ENCODE measurements around the gene CTXND1. TPM values are rescaled to one million over a fixed set of nuclear protein-coding genes. Genes with fewer than 3 reads are reported as not detected.

CTXND1 gene
- total RNA-seq, 1 donor, result not detected

DNA sequence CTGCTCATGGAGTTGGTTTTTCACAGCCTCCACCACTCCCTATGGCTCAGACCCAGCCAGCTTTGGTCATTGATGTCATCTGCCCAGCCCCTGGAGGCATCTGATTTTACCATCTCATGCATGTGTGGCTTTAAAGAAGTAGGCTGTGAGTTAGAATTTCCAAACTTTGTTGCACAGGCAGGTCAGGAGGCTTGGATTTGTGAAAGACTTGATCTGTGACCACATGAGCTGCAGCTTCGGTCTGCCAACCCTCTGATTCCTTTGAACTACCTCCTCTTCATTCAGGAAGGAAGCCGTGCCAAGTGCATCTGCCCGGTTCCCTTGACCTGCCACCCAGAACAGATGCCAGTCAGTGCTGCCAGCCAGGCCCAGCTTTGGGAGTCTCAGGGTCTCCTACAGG, 9.2 kb downstream of the CTXND1 start:
- peaks cover 59% of the 10 kb centered on the region for H3K27me3 ChIP-seq (ENCODE audit: insufficient read depth, low read length)
- H4K20me1 ChIP-seq (ENCODE audit: insufficient read depth, low read length), result no peaks in the 10 kb centered on the region
- H3K4me3 ChIP-seq (ENCODE audit: insufficient read depth, low read length), result no peak overlapping the region
- no peak overlapping the region for H3K27ac ChIP-seq (ENCODE audit: low read depth, low read length)
- no peaks in the 10 kb centered on the region for H3K79me2 ChIP-seq (ENCODE audit: insufficient read depth, low read length)
- DNase-seq (ENCODE audit: insufficient read length, low spot score, missing footprints), result no peak
- H2AFZ ChIP-seq (ENCODE audit: low read length), result no peak overlapping the region
- TF ChIP-seq, protein P1, sequence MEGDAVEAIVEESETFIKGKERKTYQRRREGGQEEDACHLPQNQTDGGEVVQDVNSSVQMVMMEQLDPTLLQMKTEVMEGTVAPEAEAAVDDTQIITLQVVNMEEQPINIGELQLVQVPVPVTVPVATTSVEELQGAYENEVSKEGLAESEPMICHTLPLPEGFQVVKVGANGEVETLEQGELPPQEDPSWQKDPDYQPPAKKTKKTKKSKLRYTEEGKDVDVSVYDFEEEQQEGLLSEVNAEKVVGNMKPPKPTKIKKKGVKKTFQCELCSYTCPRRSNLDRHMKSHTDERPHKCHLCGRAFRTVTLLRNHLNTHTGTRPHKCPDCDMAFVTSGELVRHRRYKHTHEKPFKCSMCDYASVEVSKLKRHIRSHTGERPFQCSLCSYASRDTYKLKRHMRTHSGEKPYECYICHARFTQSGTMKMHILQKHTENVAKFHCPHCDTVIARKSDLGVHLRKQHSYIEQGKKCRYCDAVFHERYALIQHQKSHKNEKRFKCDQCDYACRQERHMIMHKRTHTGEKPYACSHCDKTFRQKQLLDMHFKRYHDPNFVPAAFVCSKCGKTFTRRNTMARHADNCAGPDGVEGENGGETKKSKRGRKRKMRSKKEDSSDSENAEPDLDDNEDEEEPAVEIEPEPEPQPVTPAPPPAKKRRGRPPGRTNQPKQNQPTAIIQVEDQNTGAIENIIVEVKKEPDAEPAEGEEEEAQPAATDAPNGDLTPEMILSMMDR (IDR thresholded peaks at IDR 0.05; ENCODE audit: extremely low read depth, low read depth, low read length), result no peak
- H3K4me1 ChIP-seq (ENCODE audit: insufficient read depth, low read length), result no peaks in the 10 kb centered on the region
- no peaks in the 10 kb centered on the region for H3K36me3 ChIP-seq (ENCODE audit: insufficient read depth, low read length)
- H3K4me2 ChIP-seq (ENCODE audit: insufficient read depth, low read length), result no peak overlapping the region
- H3K9me3 ChIP-seq (ENCODE audit: low read depth, low read length), result no peaks in the 10 kb centered on the region

DNA sequence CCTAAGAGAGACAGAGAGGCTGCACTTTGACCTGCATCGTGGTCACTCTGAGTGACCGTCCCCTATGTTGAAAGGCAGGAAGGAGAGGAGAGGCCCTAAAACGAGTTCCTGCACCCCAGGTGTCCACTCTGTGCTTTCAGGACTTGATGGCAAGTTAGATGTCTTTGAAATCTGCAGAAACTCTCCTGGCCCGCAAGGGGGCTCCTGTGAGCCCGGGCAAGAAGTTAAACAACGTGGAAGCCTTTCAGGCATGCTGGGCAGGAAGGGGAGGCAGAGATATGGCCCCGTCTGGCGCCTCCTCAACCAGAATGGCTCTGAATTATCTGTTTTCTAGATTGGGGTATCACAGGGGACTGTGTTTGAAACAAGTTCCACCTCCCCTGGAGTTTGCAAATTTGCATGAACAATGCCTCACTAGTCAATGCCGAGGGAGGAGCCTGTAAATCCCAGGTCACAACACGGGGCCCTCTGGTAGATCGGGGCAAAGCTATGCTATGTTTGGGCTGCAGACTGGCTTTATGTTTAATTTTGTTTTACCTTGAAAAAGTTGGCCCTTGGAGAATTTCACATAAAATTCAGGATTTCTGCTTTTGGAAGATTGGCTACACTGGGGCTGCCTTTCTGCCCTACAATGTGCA, 9.8 kb downstream of the CTXND1 start:
- H3K4me1 ChIP-seq (ENCODE audit: insufficient read depth, low read length), result no peaks in the 10 kb centered on the region
- TF ChIP-seq, protein P1 (IDR thresholded peaks at IDR 0.05; ENCODE audit: extremely low read depth, low read depth, low read length), result peak; percentile 75
- H3K4me3 ChIP-seq (ENCODE audit: insufficient read depth, low read length), result no peak overlapping the region
- H3K4me2 ChIP-seq (ENCODE audit: insufficient read depth, low read length), result no peak overlapping the region
- no peak overlapping the region for H3K27ac ChIP-seq (ENCODE audit: low read depth, low read length)
- DNase-seq (ENCODE audit: insufficient read length, low spot score, missing footprints), result no peak
- H3K9me3 ChIP-seq (ENCODE audit: low read depth, low read length), result no peaks in the 10 kb centered on the region
- H4K20me1 ChIP-seq (ENCODE audit: insufficient read depth, low read length), result no peaks in the 10 kb centered on the region
- peaks cover 54% of the 10 kb centered on the region for H3K27me3 ChIP-seq (ENCODE audit: insufficient read depth, low read length)
- no peaks in the 10 kb centered on the region for H3K79me2 ChIP-seq (ENCODE audit: insufficient read depth, low read length)
- no peaks in the 10 kb centered on the region for H3K36me3 ChIP-seq (ENCODE audit: insufficient read depth, low read length)
- H2AFZ ChIP-seq (ENCODE audit: low read length), result peak overlapping the region; percentile 29

GRCh38 chr15:80241508-80241907, 10.5 kb downstream of the CTXND1 start:
- H3K4me1 ChIP-seq (ENCODE audit: insufficient read depth, low read length), result no peaks in the 10 kb centered on the region
- DNase-seq (ENCODE audit: insufficient read length, low spot score, missing footprints), result no peak
- H4K20me1 ChIP-seq (ENCODE audit: insufficient read depth, low read length), result no peaks in the 10 kb centered on the region
- no peaks in the 10 kb centered on the region for H3K79me2 ChIP-seq (ENCODE audit: insufficient read depth, low read length)
- no peak overlapping the region for H3K4me2 ChIP-seq (ENCODE audit: insufficient read depth, low read length)
- H3K27me3 ChIP-seq (ENCODE audit: insufficient read depth, low read length), result peaks cover 47% of the 10 kb centered on the region
- TF ChIP-seq, protein P1 (IDR thresholded peaks at IDR 0.05; ENCODE audit: extremely low read depth, low read depth, low read length), result no peak
- H2AFZ ChIP-seq (ENCODE audit: low read length), result no peak overlapping the region
- H3K9me3 ChIP-seq (ENCODE audit: low read depth, low read length), result no peaks in the 10 kb centered on the region
- no peak overlapping the region for H3K4me3 ChIP-seq (ENCODE audit: insufficient read depth, low read length)
- no peaks in the 10 kb centered on the region for H3K36me3 ChIP-seq (ENCODE audit: insufficient read depth, low read length)
- H3K27ac ChIP-seq (ENCODE audit: low read depth, low read length), result no peak overlapping the region

DNA sequence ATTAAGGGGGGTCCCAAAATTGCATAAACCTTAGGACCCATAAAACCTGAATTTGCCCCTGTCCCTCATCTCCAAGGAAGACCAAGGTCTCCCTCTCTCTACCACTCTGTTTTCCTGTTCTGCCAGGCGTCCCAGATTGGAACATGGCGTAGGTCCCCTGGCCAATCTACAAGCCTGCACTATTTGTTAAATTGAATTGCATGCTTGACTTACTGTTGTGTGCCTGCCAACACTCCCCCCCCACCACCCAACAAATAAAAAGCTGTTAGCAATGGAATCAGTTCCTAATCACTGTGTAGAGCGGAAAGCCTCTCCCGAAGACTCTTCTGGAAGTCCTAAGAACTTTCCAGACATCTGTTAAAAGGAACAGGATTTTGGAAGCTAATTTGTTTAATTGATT, 11.7 kb downstream of the CTXND1 start:
- H4K20me1 ChIP-seq (ENCODE audit: insufficient read depth, low read length), result no peaks in the 10 kb centered on the region
- no peaks in the 10 kb centered on the region for H3K9me3 ChIP-seq (ENCODE audit: low read depth, low read length)
- peaks cover 37% of the 10 kb centered on the region for H3K27me3 ChIP-seq (ENCODE audit: insufficient read depth, low read length)
- no peak for DNase-seq (ENCODE audit: insufficient read length, low spot score, missing footprints)
- no peak overlapping the region for H3K27ac ChIP-seq (ENCODE audit: low read depth, low read length)
- no peaks in the 10 kb centered on the region for H3K36me3 ChIP-seq (ENCODE audit: insufficient read depth, low read length)
- H2AFZ ChIP-seq (ENCODE audit: low read length), result no peak overlapping the region
- no peaks in the 10 kb centered on the region for H3K4me1 ChIP-seq (ENCODE audit: insufficient read depth, low read length)
- TF ChIP-seq, protein P1 (IDR thresholded peaks at IDR 0.05; ENCODE audit: extremely low read depth, low read depth, low read length), result no peak
- H3K79me2 ChIP-seq (ENCODE audit: insufficient read depth, low read length), result no peaks in the 10 kb centered on the region
- no peak overlapping the region for H3K4me3 ChIP-seq (ENCODE audit: insufficient read depth, low read length)
- H3K4me2 ChIP-seq (ENCODE audit: insufficient read depth, low read length), result no peak overlapping the region

Measured in osteoblast (primary cell).